ENCODE measurements around the gene SLC44A5. TPM values are rescaled to one million over a fixed set of nuclear protein-coding genes. Genes with fewer than 3 reads are reported as not detected.

Gene SLC44A5
- polyA plus RNA-seq, 3 donors = 0.04 to 0.25 TPM; not detected in 1

DNA sequence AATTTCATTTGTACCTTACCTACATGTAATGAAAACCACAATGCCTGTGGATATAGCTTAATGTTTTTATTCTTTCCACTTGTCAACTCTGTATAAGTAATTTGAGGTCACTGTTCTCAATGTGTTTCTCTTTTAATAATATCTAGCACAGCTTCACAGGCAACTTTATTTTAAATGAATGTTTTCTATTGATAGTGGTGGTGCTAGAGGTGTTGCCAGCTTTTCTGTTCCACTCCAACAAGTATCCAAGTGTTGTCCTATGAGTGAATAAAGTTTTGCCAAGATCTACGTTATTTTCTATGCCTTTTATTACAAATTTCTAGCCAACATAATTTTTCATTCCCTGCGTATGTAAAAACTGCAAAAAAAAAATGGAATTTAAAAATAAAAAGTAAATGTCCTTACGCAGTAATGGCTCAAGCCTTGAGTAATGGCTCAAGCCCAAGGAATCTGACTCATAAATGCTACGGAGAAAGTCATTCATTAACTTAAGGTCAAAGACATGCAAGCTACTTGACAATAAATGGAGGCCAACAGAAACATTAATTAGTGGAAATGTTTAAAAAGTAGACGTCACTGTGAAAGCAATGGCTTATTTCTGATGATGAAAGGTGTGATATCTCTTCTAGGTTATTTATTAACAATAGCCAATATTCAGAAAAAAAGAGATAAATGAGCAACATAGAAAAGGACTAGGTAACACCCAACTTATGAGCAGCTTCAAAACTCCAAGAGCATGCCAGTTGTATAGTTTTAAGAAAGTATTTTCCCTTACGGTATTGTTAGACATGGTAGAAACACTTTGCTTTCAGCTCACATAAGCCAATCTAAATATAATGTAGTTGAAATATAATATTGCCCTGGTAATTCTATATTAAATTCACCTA is 71.4 kb downstream of the SLC44A5 start:
- 25 to 52% (median 49%) methylated on average over 6 of the region's 6 CpGs for WGBS, 3 donors
- no peak overlapping the region for H3K27ac ChIP-seq (ENCODE audit: low read depth, low read length)

DNA sequence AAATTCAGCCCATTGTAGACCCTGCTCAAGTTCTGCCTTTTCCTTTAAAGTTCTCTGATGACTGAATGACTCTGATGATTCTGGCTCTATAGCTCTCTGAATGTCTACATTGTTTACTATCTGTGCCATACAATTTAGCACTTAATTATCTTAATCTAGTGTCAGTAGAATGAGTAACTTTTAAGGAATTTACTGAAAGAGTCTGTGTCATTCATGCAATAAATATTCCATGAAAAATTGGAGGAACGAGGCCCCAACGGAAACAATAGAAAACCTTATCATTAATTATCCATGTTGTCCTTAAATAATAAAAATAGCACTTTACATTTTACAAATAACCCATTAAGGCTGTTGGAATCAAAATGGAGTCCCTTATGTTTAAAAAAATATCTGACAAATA is 77.8 kb downstream of the SLC44A5 start:
- H3K27ac ChIP-seq (ENCODE audit: low read depth, low read length) = no peak overlapping the region
- WGBS, 3 donors = 42 to 69% (median 61%) methylated on average over 2 of the region's 2 CpGs

DNA sequence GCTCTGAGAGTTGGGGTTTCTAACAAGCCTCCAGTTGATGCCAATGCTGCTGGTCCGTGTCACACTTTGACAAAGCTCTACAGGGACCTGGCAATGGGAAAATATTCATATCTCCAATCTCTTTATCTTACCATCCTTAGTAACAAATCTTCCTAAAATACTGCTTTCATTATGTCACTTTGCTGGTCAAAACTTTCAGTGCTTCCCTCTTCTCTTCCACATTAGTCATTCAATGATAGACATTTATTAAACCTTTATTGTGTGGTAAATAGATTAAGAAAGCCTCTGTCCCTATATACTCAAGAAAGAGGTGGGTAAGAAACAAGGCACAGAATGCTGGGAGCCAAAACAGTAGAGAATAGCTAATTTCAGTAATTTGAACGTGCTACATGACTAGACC is 79.3 kb downstream of the SLC44A5 start:
- 54 to 68% (median 63%) methylated on average over 2 of the region's 2 CpGs for WGBS, 3 donors
- no peak overlapping the region for H3K27ac ChIP-seq (ENCODE audit: low read depth, low read length)

DNA sequence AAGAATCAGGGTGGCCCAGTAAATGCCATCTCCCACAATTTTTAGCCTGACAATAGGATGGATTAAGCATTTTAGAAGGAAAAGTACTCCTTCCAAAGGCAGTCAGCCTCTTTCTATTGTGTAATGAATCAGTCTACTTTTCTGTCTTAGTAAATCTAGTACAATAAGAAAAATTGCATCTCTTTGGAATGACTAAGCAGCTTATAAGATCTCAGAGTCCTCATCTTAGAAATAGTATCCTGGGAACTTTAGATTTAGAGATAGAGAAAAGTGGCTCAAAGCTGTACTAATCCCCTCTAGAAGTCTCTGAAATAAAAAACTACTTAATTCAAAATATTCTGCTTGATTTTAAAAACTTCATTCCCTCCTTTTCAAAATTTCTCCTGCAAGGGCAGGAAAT is 81.4 kb downstream of the SLC44A5 start:
- no peak overlapping the region for H3K27ac ChIP-seq (ENCODE audit: low read depth, low read length)

DNA sequence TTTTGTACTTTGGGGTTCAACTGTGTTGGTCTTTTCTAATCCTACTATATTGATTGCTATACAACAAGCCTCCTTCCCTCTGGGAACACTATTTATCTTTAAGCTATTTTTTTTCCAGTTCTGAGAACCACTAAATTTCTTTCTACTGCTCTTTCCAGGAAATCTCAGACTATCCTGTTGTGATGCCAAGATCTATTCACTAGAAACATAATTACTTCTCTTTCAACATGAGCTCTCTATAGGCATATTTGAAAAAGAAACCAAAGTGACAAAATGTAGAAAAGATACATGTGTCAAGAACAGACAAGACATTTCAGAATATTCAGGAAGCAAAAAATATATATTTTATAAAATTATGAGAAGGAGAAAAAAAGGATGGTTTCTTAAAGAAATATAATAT is 82.9 kb downstream of the SLC44A5 start:
- no peak overlapping the region for H3K27ac ChIP-seq (ENCODE audit: low read depth, low read length)

DNA sequence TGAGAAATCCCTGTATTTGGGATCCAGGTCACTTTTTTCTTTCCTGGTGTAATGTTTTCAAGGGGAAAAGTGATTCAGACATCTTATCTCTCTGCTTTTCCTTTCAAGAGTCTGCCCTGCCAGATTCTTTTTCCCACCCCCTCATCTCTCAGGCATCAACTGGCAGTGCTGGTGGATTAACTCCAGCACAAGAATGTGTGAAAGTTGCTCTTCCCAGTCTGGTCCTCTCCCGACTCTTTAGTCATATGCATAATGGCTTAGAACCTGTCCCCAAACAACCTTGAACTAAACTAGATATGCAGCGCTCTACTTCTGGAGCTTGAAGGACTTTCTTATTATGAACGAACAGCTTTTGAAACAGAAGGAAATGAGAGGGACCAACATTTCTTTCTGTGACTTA is 88.5 kb downstream of the SLC44A5 start:
- no peak overlapping the region for H3K27ac ChIP-seq (ENCODE audit: low read depth, low read length)
- 34 to 55% (median 55%) methylated on average over 3 of the region's 3 CpGs for WGBS, 3 donors

DNA sequence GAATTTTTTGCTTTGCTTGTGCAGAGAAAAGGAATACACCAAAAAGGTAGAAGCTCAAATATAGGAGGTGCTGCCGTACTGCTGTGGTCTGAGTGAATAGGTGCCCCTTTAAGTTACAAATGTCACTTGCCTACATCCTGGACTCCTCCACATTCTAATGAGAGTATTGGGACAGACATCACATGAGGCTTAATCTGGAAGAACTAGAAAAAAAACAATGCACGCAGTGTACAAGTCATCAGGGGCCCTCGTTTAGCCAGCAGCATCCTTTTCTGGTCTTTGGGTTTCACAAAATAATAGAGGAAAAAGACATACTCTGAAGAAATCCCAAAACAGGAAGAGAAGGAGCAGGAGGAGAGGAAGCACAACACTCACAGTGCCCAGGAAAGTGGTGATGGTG is 89.3 kb downstream of the SLC44A5 start:
- H3K27ac ChIP-seq (ENCODE audit: low read depth, low read length) = no peak overlapping the region
- 59 to 66% (median 60%) methylated on average over 3 of the region's 3 CpGs for WGBS, 3 donors

DNA sequence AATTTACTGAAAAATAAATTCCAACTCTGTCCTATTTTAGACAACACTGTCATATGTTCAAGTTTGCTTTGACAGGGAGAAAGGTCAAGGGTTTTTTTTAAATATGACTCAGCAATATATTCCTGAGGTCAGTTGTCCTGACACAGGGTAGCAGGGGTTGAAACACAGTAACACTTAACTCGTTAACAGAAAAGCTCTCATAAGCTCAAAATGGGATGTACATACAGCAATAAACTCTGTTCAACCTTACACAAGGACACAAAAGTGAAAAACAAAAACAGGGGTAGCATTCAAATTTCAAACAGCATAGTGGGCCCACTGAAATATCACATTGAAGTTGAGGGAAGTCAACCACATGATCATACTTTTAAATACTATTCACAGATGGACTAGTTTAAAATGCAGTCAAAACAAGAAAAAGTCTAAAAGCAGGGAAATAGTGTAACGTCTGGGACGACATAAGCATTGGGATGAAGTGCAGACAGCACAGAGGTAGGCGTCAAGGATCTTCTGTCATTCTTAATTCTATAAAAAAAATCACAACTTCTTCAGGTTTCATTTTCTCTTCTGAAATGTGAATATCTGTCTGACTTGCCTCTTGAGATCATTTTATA is 89.9 kb downstream of the SLC44A5 start:
- WGBS, 3 donors = 56 to 76% (median 72%) methylated on average over 4 of the region's 4 CpGs
- H3K27ac ChIP-seq (ENCODE audit: low read depth, low read length) = no peak overlapping the region

DNA sequence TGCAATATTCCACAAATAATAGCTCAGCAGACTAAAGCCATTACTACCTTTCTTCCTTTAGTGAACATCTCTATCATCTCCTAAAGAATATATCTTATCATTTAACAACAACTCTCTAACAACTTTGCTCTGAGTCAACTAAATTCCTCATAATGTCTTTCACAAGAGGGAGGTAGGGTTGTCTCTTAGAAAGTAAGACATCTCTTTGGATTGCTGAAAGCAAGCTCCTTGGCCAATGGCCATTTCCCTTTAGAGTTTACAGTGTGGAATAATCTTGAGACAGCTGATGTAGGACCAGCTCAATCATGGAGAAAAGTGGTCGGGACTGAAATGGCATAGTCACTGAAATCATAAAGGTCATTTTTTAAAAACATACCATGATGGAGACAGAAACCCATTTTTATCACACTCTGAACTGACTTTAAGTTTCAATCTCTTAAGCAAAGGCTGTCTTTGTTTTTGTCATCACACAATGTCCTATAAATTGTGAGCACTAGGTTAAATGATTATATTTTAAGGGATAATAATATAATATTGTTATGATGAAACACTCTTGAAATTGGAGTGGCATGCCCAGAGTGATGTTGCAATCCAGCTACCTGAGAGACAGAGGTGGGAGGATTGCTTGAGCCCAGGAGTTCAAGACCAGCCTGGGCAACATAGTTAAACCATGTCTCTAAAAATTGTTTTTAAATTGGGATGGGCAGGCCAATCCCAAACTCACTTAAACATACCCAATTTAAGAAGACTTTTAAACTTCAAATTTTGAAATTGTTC is 91.1 kb downstream of the SLC44A5 start:
- H3K27ac ChIP-seq (ENCODE audit: low read depth, low read length) = no peak overlapping the region
- WGBS, 3 donors = 71 to 84% (median 75%) methylated on average over 1 of the region's 1 CpG

DNA sequence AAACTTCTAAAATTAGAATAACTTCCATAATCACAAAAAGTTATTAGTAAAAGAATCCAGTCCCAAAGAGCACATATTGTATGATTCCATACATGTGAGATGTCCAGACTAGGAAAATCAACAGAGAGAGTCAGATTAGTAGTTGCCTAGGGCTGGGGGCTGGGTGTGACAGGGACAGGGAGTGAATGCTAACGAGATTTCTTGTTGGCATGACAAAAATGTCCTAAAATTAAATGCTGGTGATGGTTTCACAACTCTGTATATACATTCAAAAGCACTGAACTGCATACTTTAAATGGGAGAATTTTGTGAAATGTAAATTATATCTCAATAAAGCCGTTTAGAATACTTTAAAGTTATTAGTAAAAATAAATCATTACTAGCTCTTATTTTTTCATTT is 92.2 kb downstream of the SLC44A5 start:
- H3K27ac ChIP-seq (ENCODE audit: low read depth, low read length) = no peak overlapping the region
- 35 to 64% (median 57%) methylated on average over 2 of the region's 2 CpGs for WGBS, 3 donors

DNA sequence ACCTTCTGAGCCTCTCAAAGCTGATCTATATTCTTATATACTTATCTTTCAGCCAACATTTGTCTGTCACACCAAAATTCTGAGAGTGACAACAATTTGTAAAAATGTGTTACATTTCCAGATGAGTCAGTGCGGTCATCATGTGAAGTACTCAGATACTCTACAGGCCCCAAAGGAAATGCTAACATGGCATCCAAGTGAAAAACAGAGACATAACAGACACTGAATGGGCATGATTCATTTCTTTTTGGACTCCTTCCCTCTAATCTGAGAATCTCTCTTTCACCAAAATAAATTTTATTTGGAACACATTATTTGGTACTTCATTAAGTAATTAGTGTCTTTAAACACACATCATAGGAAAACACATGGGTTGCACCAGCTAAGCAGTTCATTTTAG is 96.6 kb downstream of the SLC44A5 start:
- H3K27ac ChIP-seq (ENCODE audit: low read depth, low read length) = no peak overlapping the region
- WGBS, 3 donors = 86 to 94% (median 94%) methylated on average over 1 of the region's 1 CpG

DNA sequence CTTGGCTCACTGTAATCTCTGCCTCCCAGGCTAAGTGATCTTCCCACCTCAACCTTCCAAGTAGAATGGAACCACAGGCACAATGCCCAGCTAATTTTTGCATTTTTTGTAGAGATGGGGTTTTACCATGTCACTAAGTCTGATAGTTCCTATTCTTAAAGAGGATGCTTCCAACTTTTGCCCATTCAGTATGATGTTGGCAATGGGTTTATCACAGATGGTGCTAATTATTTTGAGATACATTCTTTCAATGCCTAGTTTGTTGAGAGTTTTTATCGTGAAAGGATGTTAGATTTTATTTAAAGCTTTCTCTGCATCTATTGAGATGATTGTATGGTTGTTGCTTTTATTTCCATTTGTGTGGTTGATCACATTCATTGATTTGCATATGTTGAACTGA is 103.9 kb downstream of the SLC44A5 start:
- H3K27ac ChIP-seq (ENCODE audit: low read depth, low read length) = no peak overlapping the region
- 83 to 91% (median 83%) methylated on average over 1 of the region's 1 CpG for WGBS, 3 donors

DNA sequence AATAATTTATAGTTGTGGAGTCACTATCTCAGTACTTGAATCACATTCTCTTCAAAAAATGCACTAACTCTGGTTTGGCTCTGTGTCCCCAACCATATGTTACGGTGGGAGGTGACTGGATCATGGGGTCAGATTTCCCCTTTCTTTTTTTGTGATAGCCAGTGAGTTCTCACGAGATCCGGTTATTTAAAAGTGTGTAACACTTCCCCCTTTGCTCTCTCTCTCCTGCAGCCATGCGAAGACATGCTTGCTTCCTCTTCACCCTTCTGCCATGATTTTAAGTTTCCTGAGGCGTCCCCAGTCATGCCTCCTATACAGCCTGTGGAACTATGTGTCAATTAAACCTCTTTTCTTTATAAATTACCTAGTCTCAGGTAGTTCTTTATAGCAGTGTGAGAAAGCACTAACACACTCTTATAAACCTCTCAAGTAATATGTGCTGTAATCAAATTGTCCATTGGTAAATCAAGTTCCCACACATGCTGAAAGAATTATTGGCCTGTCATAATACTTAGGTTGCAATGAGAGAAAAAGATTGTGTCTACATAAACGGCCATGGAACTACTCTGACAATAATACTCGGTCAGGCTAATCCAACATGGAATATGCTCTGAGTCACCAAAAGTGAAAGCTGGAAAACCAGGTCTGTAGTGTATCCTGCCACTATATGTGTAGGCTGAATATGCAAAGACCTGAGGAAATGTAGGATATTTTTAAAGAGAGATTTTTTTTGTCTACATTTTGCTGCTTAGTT is 107.5 kb downstream of the SLC44A5 start:
- WGBS, 3 donors = 68 to 74% (median 73%) methylated on average over 7 of the region's 7 CpGs
- H3K27ac ChIP-seq (ENCODE audit: low read depth, low read length) = no peak overlapping the region

DNA sequence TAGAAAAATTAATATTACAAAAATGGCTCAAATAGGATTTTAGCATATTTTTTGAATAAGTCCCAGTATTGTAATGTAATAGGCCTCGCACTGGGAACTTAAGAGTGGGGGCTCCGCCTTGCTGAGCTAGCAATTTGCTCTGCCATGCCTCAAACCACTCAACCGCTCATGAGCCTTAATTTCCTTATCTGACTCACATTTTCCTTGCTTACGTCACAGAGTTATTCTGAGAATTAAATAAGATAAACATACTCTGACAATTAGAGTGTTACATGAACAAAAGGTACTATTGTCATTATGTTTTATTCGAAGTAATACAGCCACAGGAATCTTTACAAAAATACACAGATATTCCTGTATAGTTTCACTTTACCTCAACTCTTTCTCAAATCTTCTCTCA is 108.1 kb downstream of the SLC44A5 start:
- 75 to 76% (median 75%) methylated on average over 5 of the region's 5 CpGs for WGBS, 3 donors
- H3K27ac ChIP-seq (ENCODE audit: low read depth, low read length) = no peak overlapping the region

DNA sequence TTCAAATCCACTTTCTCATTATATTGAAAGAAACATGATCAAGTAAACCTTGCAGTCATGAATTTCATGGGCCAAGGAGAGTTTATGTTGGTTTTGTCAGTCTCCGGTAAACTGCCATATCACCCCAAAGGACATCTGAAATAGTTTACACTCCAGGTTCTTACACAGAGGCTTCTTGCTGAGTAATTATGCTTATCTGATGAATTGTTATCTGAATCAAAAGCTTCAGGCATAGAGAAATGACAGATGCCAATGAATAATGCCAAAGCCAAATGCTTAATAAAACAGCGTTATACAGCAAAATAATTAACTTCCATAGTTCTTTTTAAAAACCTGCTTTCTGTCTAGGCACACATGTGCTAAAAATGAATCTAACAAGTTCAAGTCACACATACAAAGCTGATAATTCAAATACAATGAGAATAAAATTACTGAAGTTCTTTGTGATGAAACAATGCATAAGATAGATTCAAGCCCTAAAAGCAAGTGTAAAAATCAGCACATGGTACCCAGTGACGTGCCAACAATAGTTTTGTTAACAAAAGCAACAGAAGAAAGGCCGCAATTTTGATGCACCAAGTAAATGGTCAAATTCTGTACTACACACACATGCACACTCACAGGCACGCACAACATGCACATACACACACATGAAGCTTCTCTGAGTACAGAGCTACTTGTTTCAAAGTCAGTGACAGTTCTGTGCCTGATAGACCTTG is 109.2 kb downstream of the SLC44A5 start:
- 67 to 76% (median 75%) methylated on average over 5 of the region's 5 CpGs for WGBS, 3 donors
- H3K27ac ChIP-seq (ENCODE audit: low read depth, low read length) = no peak overlapping the region

DNA sequence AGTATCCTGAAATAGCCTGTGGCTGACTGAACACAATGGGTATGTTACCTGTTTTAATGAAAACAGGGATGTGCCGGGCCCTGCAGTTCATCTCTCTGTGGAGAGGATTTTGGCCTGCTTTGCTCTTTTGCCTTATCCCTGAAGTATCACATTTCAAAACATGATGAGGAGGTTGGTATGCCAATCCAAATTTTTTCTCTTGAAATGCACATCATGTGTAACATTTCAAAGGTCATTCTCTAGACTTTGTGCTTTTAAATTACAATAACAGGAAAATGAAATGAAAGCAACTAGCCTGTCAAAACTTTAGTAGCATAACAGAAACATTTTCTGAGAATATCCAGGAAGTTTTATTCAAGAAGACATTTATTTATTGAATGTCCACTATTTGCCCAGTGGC is 118.9 kb downstream of the SLC44A5 start:
- H3K27ac ChIP-seq (ENCODE audit: low read depth, low read length) = no peak overlapping the region
- WGBS, 3 donors = 52 to 55% (median 52%) methylated on average over 1 of the region's 1 CpG

DNA sequence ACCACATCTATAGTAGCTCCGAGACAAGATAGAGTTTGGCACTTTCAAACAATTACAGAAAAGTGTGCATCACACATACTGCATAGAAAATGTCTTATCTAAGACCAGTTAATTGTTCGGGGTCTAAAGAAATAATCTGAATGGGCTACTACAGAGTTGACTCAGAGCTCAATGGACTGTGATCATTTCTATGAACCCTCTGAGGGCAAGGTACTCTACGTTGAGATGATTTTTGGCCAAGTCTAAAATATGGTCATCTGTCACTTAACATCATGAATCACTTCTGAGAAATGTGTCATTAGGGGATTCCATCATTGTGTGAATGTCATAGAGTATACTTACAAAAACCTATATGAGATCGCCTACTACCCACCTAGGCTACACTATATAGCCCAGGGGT is 123.5 kb downstream of the SLC44A5 start:
- no peak overlapping the region for H3K27ac ChIP-seq (ENCODE audit: low read depth, low read length)
- 77 to 91% (median 84%) methylated on average over 4 of the region's 4 CpGs for WGBS, 3 donors

DNA sequence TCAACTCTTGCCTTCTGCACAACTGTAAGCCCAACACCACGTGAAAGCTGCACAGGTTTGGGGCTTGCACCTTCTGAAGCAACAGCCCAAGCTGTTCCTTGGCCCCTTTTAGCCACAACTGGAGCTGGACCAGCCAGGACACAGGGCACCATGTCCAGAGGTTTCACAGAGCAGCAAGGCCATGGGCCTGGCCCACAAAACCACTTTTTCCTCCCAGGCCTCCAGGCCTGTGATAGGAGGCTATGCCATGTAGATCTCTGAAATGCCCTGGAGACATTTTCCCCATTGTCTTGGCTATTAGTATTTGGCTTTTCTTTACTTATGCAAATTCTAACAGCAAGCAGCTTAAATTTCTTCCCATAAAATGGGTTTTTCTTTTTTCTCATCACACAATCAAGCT is 126.1 kb downstream of the SLC44A5 start:
- 23 to 37% (median 35%) methylated on average over 1 of the region's 1 CpG for WGBS, 3 donors

More for the DNA sequence above, 126.1 kb downstream of the SLC44A5 start:
- no peak overlapping the region for H3K27ac ChIP-seq (ENCODE audit: low read depth, low read length)

Data from adipose tissue (tissue), 3 donors.